H9 (cell line): ENCODE data around the gene FBXO31. TPM values are rescaled to one million over a fixed set of nuclear protein-coding genes. Genes with fewer than 3 reads are reported as not detected.

Experiments
- DNase-seq: peaks from one replicate; pipeline ENCODE4 v3.0.0-alpha.2; 2017
- H2AFZ ChIP-seq: one replicate; pipeline ENCODE4 v1.6.1; 2013; ENCODE audit warnings: mild to moderate bottlenecking, low read length, control low read depth, moderate library complexity
- H2AK5ac ChIP-seq: 2 replicates; pipeline ENCODE4 v1.6.1; 2013; ENCODE audit warnings: low read length, control low read depth, mixed read lengths; ENCODE audit not compliant: insufficient read length
- H2BK120ac ChIP-seq: one replicate; pipeline ENCODE4 v1.6.1; 2013; ENCODE audit warnings: low read depth, mild to moderate bottlenecking, low read length, control low read depth, inconsistent platforms; ENCODE audit not compliant: poor library complexity, severe bottlenecking
- H2BK12ac ChIP-seq: 2 replicates; pipeline ENCODE4 v1.6.1; 2013; ENCODE audit warnings: low read length, control low read depth, mixed read lengths, low read depth; ENCODE audit not compliant: insufficient read length
- H2BK15ac ChIP-seq: 2 replicates; pipeline ENCODE4 v1.6.1; 2013; ENCODE audit warnings: low read depth, low read length, control low read depth
- H2BK20ac ChIP-seq: one replicate; pipeline ENCODE4 v1.6.1; 2013; ENCODE audit warnings: low read depth, mild to moderate bottlenecking, low read length, control low read depth, inconsistent platforms; ENCODE audit not compliant: poor library complexity, severe bottlenecking
- H2BK5ac ChIP-seq: 2 replicates; pipeline ENCODE4 v1.6.1; 2013; ENCODE audit warnings: low read length, control low read depth, mixed read lengths; ENCODE audit not compliant: insufficient read length
- H3K14ac ChIP-seq: 2 replicates; pipeline ENCODE4 v1.6.1; 2013; ENCODE audit warnings: low read length, control low read depth; ENCODE audit not compliant: insufficient read depth
- H3K18ac ChIP-seq: 2 replicates; pipeline ENCODE4 v1.6.1; 2013; ENCODE audit warnings: low read depth, mild to moderate bottlenecking, mixed read lengths, low read length, control low read depth; ENCODE audit not compliant: insufficient read length
- H3K23ac ChIP-seq: 2 replicates; pipeline ENCODE4 v1.6.1; 2013; ENCODE audit warnings: low read length, control low read depth, mixed read lengths, low read depth; ENCODE audit not compliant: insufficient read length
- H3K23me2 ChIP-seq: 2 replicates; pipeline ENCODE4 v1.6.1; 2013; ENCODE audit warnings: low read depth, mild to moderate bottlenecking, mixed read lengths, low read length, control low read depth; ENCODE audit not compliant: insufficient read length, poor library complexity, severe bottlenecking
- H3K27ac ChIP-seq: 2 replicates; pipeline ENCODE4 v1.5.1; 2013; ENCODE audit warnings: low read length, control low read depth, mixed read lengths, low read depth; ENCODE audit not compliant: insufficient read length
- H3K27me3 ChIP-seq: 2 replicates; pipeline ENCODE4 v1.6.1; 2013; ENCODE audit warnings: low read length, control low read depth, inconsistent platforms; ENCODE audit not compliant: insufficient read depth
- H3K4ac ChIP-seq: 2 replicates; pipeline ENCODE4 v1.6.1; 2013; ENCODE audit warnings: low read depth, mild to moderate bottlenecking, control low read depth, inconsistent platforms, low read length, moderate library complexity
- H3K4me1 ChIP-seq: 2 replicates; pipeline ENCODE4 v1.6.1; 2013; ENCODE audit warnings: low read length, control low read depth, inconsistent platforms; ENCODE audit not compliant: insufficient read depth
- H3K4me2 ChIP-seq: 2 replicates; pipeline ENCODE4 v1.6.1; 2013; ENCODE audit warnings: low read length, control low read depth, mixed read lengths; ENCODE audit not compliant: insufficient read length, insufficient read depth
- H3K56ac ChIP-seq: 2 replicates; pipeline ENCODE4 v1.6.1; 2013; ENCODE audit warnings: low read depth, mild to moderate bottlenecking, mixed read lengths, low read length, control low read depth; ENCODE audit not compliant: insufficient read length
- H3K79me1 ChIP-seq: 2 replicates; pipeline ENCODE4 v1.6.1; 2013; ENCODE audit warnings: low read depth, mild to moderate bottlenecking, moderate library complexity, low read length, control low read depth, inconsistent platforms; ENCODE audit not compliant: insufficient read depth, poor library complexity, severe bottlenecking
- H3K79me2 ChIP-seq: 2 replicates; pipeline ENCODE4 v1.6.1; 2013; ENCODE audit warnings: low read length, control low read depth, inconsistent platforms; ENCODE audit not compliant: insufficient read depth
- H3K9ac ChIP-seq: 2 replicates; pipeline ENCODE4 v1.6.1; 2013; ENCODE audit warnings: low read length, control low read depth, mixed read lengths; ENCODE audit not compliant: insufficient read length; ENCODE audit errors: extremely low read depth
- H3K9me3 ChIP-seq: one replicate; pipeline ENCODE4 v1.6.1; 2013; ENCODE audit warnings: low read depth, low read length, inconsistent platforms; ENCODE audit not compliant: control insufficient read depth
- H3T11ph ChIP-seq: one replicate; pipeline ENCODE4 v1.6.1; 2013; ENCODE audit warnings: mild to moderate bottlenecking, low read length, control low read depth, inconsistent platforms
- H4K20me1 ChIP-seq: one replicate; pipeline ENCODE4 v1.6.1; 2013; ENCODE audit not compliant: control insufficient read depth, insufficient read length, insufficient read depth
- H4K5ac ChIP-seq: 2 replicates; pipeline ENCODE4 v1.6.1; 2013; ENCODE audit warnings: low read depth, mild to moderate bottlenecking, mixed read lengths, low read length, control low read depth; ENCODE audit not compliant: insufficient read length
- H4K8ac ChIP-seq: replicated peaks from 2 replicates; pipeline ENCODE4 v1.6.1; 2013; ENCODE audit warnings: low read length, control low read depth, mixed read lengths, low read depth; ENCODE audit not compliant: insufficient read length
- H4K91ac ChIP-seq: 2 replicates; pipeline ENCODE4 v1.6.1; 2013; ENCODE audit warnings: low read depth, mild to moderate bottlenecking, moderate library complexity, mixed read lengths, low read length, control low read depth; ENCODE audit not compliant: insufficient read length
- H3K27ac Mint-ChIP-seq, 3 experiments: 2 replicates in 2 of 3; 3 replicates in 1 of 3; pipeline ENCODE4 v1.8.0; 2020 to 2021; ENCODE audit warnings: mixed read lengths in 3 of 3, mild to moderate bottlenecking in 1 of 3, moderate library complexity in 1 of 3
- H3K27me3 Mint-ChIP-seq: 2 replicates; pipeline ENCODE4 v1.8.0; 2021; ENCODE audit warnings: low read depth, mild to moderate bottlenecking, moderate library complexity, mixed read lengths
- H3K36me3 Mint-ChIP-seq, 3 experiments: 2 replicates in 2 of 3; 3 replicates in 1 of 3; pipeline ENCODE4 v1.8.0; 2020 to 2021; ENCODE audit warnings: low read depth in 3 of 3, mixed read lengths in 3 of 3; ENCODE audit not compliant: insufficient read depth in 1 of 3
- H3K4me1 Mint-ChIP-seq, 2 experiments: 2 replicates each; pipeline ENCODE4 v1.8.0; 2020; ENCODE audit warnings: mixed read lengths in 2 of 2
- H3K4me3 Mint-ChIP-seq, 2 experiments: 2 replicates in 1 of 2; 3 replicates in 1 of 2; pipeline ENCODE4 v1.8.0; 2020 to 2021; ENCODE audit warnings: mild to moderate bottlenecking in 2 of 2, mixed read lengths in 2 of 2, moderate library complexity in 1 of 2
- H3K9me3 Mint-ChIP-seq, 2 experiments: 2 replicates in 1 of 2; 3 replicates in 1 of 2; pipeline ENCODE4 v1.8.0; 2020; ENCODE audit warnings: mild to moderate bottlenecking in 2 of 2, mixed read lengths in 2 of 2, moderate library complexity in 1 of 2
- CTCF ChIP-seq: fragments of 200-600 bp; sonication (generic); conservative IDR thresholded peaks from 3 replicates; pipeline ENCODE4 v1.8.0; 2021; ENCODE audit warnings: antibody characterized with exemption, mild to moderate bottlenecking
- WGBS: extraction: QIAGEN DNeasy Blood & Tissue Kit; methylation state at CpG from one replicate; pipeline ENCODE4 v1.1.7; 2013; ENCODE audit warnings: missing lambda C conversion rate, low lambda C conversion rate, mixed read lengths; ENCODE audit not compliant: insufficient read length; ENCODE audit errors: extremely low coverage; 5-methylcytosine and 5-hydroxymethylcytosine counted together
- total RNA-seq: library from RNA; stranded (reverse); gene quantifications from 2 replicates; pipeline ENCODE4 v1.2.1, GENCODE V29; 2021

Gene FBXO31
- total RNA-seq, 1 experiment from 2014 or later: 24.2 TPM

GRCh38 chr16:87407511-87408112, 24.0 kb upstream of the FBXO31 start:
- no peak overlapping the region for H3K9ac ChIP-seq
- no peak overlapping the region for H2BK20ac ChIP-seq
- no peaks in the 10 kb centered on the region for H3K23me2 ChIP-seq
- no peak overlapping the region for H3K18ac ChIP-seq
- no peak overlapping the region for H3K14ac ChIP-seq
- Mint-ChIP-seq H3K9me3 (no peaks in the 10 kb centered on the region), H3K4me1 (no peaks in the 10 kb centered on the region; a peak in 1 of 4 replicates), H3K36me3 (peaks cover 25 to 77% (median 67%) of the 10 kb centered on the region in 3 experiments; a peak in 6 of 7 replicates), H3K27ac (peak overlapping the region in 1 of 3 experiments; percentile 71; a peak in 2 of 7 replicates), H3K4me3 (no peak overlapping the region), H3K27me3 (no peaks in the 10 kb centered on the region)
- no peaks in the 10 kb centered on the region for H3K27me3 ChIP-seq
- no peak overlapping the region for H2BK120ac ChIP-seq
- no peak overlapping the region for H4K5ac ChIP-seq
- no peak overlapping the region for H2AFZ ChIP-seq
- H2BK15ac ChIP-seq: no peak overlapping the region
- TF ChIP-seq CTCF: no peak
- no peak overlapping the region for H3K4ac ChIP-seq
- no peak overlapping the region for H4K91ac ChIP-seq
- H3K79me1 ChIP-seq: no peaks in the 10 kb centered on the region
- H3K9me3 ChIP-seq: no peaks in the 10 kb centered on the region
- no peak overlapping the region for H3K4me2 ChIP-seq
- WGBS: no CpG with 5 or more reads among the region's 26 CpGs
- H3K4me1 ChIP-seq: no peaks in the 10 kb centered on the region
- no peak overlapping the region for H3T11ph ChIP-seq
- no peak overlapping the region for H4K8ac ChIP-seq
- H2BK12ac ChIP-seq: no peak overlapping the region
- no peak overlapping the region for H3K23ac ChIP-seq
- no peaks in the 10 kb centered on the region for H4K20me1 ChIP-seq
- H2AK5ac ChIP-seq: no peak overlapping the region
- no peaks in the 10 kb centered on the region for H3K79me2 ChIP-seq
- no peak overlapping the region for H2BK5ac ChIP-seq
- no peak for DNase-seq
- H3K56ac ChIP-seq: no peak overlapping the region
- no peak overlapping the region for H3K27ac ChIP-seq
